A673 (cell line): ENCODE measurements around the gene SPRED2. TPM values are rescaled to one million over a fixed set of nuclear protein-coding genes. Genes with fewer than 3 reads are reported as not detected.

Source experiments
- BruUV-seq: library from RNA; stranded (reverse); fragments of 400-500 nt; replicated peaks from 2 replicates; lab custom pipeline; 2021; lab: Mats Ljungman, UMichigan
- CTCF ChIA-PET: fragments of 300-600 bp; sonication (Branson Sonifier 250); formaldehyde crosslinking; loops from one replicate; lab custom pipeline; 2022; ENCODE audit warnings: antibody characterized with exemption; lab: Charles Lee
- POLR2A ChIA-PET: fragments of 300-600 bp; sonication (Branson Sonifier 250); formaldehyde crosslinking; loops from one replicate; lab custom pipeline; 2022; ENCODE audit warnings: antibody characterized with exemption; ENCODE audit not compliant: low non-redundant PET; lab: Charles Lee
- DNase-seq: peaks from one replicate; pipeline ENCODE4 v3.0.0-alpha.2; 2015; ENCODE audit warnings: low spot score
- H3K27ac ChIP-seq: fragments of 200-600 bp; sonication (generic); 2 replicates; pipeline ENCODE4 v1.5.1; 2016; ENCODE audit warnings: mixed run types, low read depth, mild to moderate bottlenecking, mixed read lengths, antibody characterized with exemption, low read length; ENCODE audit not compliant: poor library complexity, severe bottlenecking
- H3K27me3 ChIP-seq: fragments of 200-600 bp; sonication (generic); replicated peaks from 2 replicates; pipeline ENCODE4 v1.6.1; 2017; ENCODE audit warnings: mixed run types, low read depth, mild to moderate bottlenecking, mixed read lengths, antibody characterized with exemption, low read length; ENCODE audit not compliant: insufficient read depth, poor library complexity
- H3K36me3 ChIP-seq: fragments of 200-600 bp; sonication (generic); 2 replicates; pipeline ENCODE4 v1.6.1; 2016; ENCODE audit warnings: mixed run types, mild to moderate bottlenecking, mixed read lengths, antibody characterized with exemption, low read length; ENCODE audit not compliant: insufficient read depth, poor library complexity, severe bottlenecking
- H3K4me1 ChIP-seq: fragments of 200-600 bp; sonication (generic); 2 replicates; pipeline ENCODE4 v1.6.1; 2017; ENCODE audit warnings: mixed run types, mild to moderate bottlenecking, mixed read lengths, antibody characterized with exemption, low read length; ENCODE audit not compliant: insufficient read depth, poor library complexity, severe bottlenecking
- H3K4me3 ChIP-seq: fragments of 200-600 bp; sonication (generic); 2 replicates; pipeline ENCODE4 v1.5.1; 2016; ENCODE audit warnings: low read depth, mixed run types, mild to moderate bottlenecking, mixed read lengths, low read length; ENCODE audit not compliant: poor library complexity, severe bottlenecking
- H3K9me3 ChIP-seq: fragments of 200-600 bp; sonication (generic); 2 replicates; pipeline ENCODE4 v1.6.1; 2016; ENCODE audit warnings: mixed run types, low read depth, mild to moderate bottlenecking, mixed read lengths, antibody characterized with exemption, low read length; ENCODE audit not compliant: poor library complexity, severe bottlenecking
- CTCF ChIP-seq: fragments of 300-800, 200-600 bp; sonication (generic); conservative IDR thresholded peaks from 2 replicates; pipeline ENCODE4 v1.5.1; 2017; ENCODE audit warnings: low read depth, mild to moderate bottlenecking, antibody characterized with exemption, low read length, moderate library complexity, mixed read lengths
- EZH2 ChIP-seq: fragments of 200-600 bp; sonication (generic); IDR thresholded peaks from 2 replicates; pipeline ENCODE4 v1.6.1; 2017; ENCODE audit warnings: borderline replicate concordance, low read depth, mild to moderate bottlenecking, mixed read lengths, antibody characterized with exemption, low read length; ENCODE audit not compliant: poor library complexity, severe bottlenecking
- intact Hi-C: fragments of 100-400 bp; cut with micrococcal nuclease; formaldehyde crosslinking; loops from one replicate; pipeline ENCODE4 v1.10.0; 2022; ENCODE audit not compliant: unreplicated experiment
- total RNA-seq: library from RNA; stranded (reverse); gene quantifications from 2 replicates; pipeline ENCODE4 v1.2.3, GENCODE V29; 2021

The SPRED2 gene
- total RNA-seq, 1 experiment from 2014 or later = 79.4 TPM

- Histone ChIP-seq H3K4me3 (no peak overlapping the region), H3K36me3 (peaks cover 41% of the 10 kb centered on the region), H3K9me3 (no peaks in the 10 kb centered on the region), H3K4me1 (no peaks in the 10 kb centered on the region), H3K27ac (no peak overlapping the region), H3K27me3 (no peaks in the 10 kb centered on the region)
- POLR2A ChIA-PET = no interaction called here
- no TSS peak for BruUV-seq
- TF ChIP-seq CTCF = no peak
- no peak for TF ChIP-seq EZH2
- intact Hi-C loops = no loop called here
- CTCF ChIA-PET = no interaction called here
- DNase-seq = no peak
Measured at GRCh38 chr2:65316072-65316471, 116.3 kb downstream of the SPRED2 start.

- Histone ChIP-seq H3K27me3 (no peaks in the 10 kb centered on the region), H3K9me3 (no peaks in the 10 kb centered on the region), H3K4me3 (no peak overlapping the region), H3K36me3 (peaks cover 49% of the 10 kb centered on the region), H3K27ac (peak overlapping the region; percentile 50), H3K4me1 (peaks cover 8% of the 10 kb centered on the region)
- CTCF ChIA-PET = no interaction called here
- POLR2A ChIA-PET = no interaction called here
- no peak for DNase-seq
- TF ChIP-seq EZH2 (no peak), CTCF (no peak)
- intact Hi-C loops = no loop called here
- BruUV-seq = no TSS peak
Measured at GRCh38 chr2:65314801-65315441, 117.5 kb downstream of the SPRED2 start.

GRCh38 chr2:65313954-65314256, 118.5 kb downstream of the SPRED2 start:
- Histone ChIP-seq H3K36me3 (peaks cover 49% of the 10 kb centered on the region), H3K9me3 (no peaks in the 10 kb centered on the region), H3K27me3 (no peaks in the 10 kb centered on the region), H3K27ac (no peak overlapping the region), H3K4me1 (peaks cover 8% of the 10 kb centered on the region), H3K4me3 (no peak overlapping the region)
- TF ChIP-seq EZH2 (no peak), CTCF (no peak)
- ChIA-PET POLR2A (no interaction called here), CTCF (no interaction called here)
- no peak for DNase-seq
- intact Hi-C loops = no loop called here
- no TSS peak for BruUV-seq
